HepG2 (cell line): ENCODE results near the gene CEP128. TPM values are rescaled to one million over a fixed set of nuclear protein-coding genes. Genes with fewer than 3 reads are reported as not detected.

ENCODE experiments used
- CREB1 ChIP-seq, 2 experiments: fragments of 450-650 bp in 1 of 2; IDR thresholded peaks; 2 replicates each; pipeline ENCODE4 v1.6.1; 2016 to 2017; ENCODE audit warnings: control low read depth in 1 of 2, mild to moderate bottlenecking in 1 of 2, missing compliant biosample characterization in 1 of 2, missing genetic modification characterization in 1 of 2
- DMTF1 ChIP-seq: sonication (generic); formaldehyde crosslinking; IDR thresholded peaks from 2 replicates; pipeline ENCODE4 v1.4.0; 2020; ENCODE audit warnings: mild to moderate bottlenecking, missing genetic modification reagents
- DRAP1 ChIP-seq: IDR thresholded peaks from 2 replicates; pipeline ENCODE4 v1.6.1; 2016; ENCODE audit warnings: missing genetic modification reagents, missing compliant biosample characterization
- HDAC2 ChIP-seq: sonication (generic); formaldehyde crosslinking; IDR thresholded peaks from 2 replicates; pipeline ENCODE4 v1.4.0; 2020; ENCODE audit warnings: missing genetic modification reagents
- HNRNPLL ChIP-seq: fragments of 200-400 bp; formaldehyde crosslinking; IDR thresholded peaks from 2 replicates; pipeline ENCODE4 v1.6.1; 2017; ENCODE audit warnings: mild to moderate bottlenecking, low read depth, low read length; ENCODE audit not compliant: poor library complexity, severe bottlenecking
- IRF9 ChIP-seq: sonication (generic); formaldehyde crosslinking; IDR thresholded peaks from 2 replicates; pipeline ENCODE4 v1.8.0; 2022; ENCODE audit warnings: missing genetic modification reagents, mild to moderate bottlenecking, borderline replicate concordance
- LCORL ChIP-seq, 2 experiments: fragments of 450-650 bp in 1 of 2; sonication (generic) in 1 of 2; formaldehyde crosslinking in 1 of 2; IDR thresholded peaks; 2 replicates each; pipeline versions ENCODE4 v1.5.0 to v1.6.1; 2017 to 2020; ENCODE audit warnings: antibody characterized with exemption in 1 of 2, missing genetic modification reagents in 1 of 2
- NCOA5 ChIP-seq: sonication (generic); formaldehyde crosslinking; IDR thresholded peaks from 2 replicates; pipeline ENCODE4 v1.4.0; 2020; ENCODE audit warnings: missing genetic modification reagents
- REPIN1 ChIP-seq: sonication (generic); formaldehyde crosslinking; IDR thresholded peaks from 2 replicates; pipeline ENCODE4 v1.8.0; 2022; ENCODE audit warnings: missing genetic modification reagents, low read depth, mild to moderate bottlenecking, borderline replicate concordance
- SRSF1 ChIP-seq: fragments of 200-400 bp; formaldehyde crosslinking; optimal IDR thresholded peaks from 2 replicates; pipeline ENCODE3; 2017; ENCODE audit warnings: mild to moderate bottlenecking, low read depth, low read length, moderate library complexity
- TOPORS ChIP-seq: sonication (generic); formaldehyde crosslinking; IDR thresholded peaks from 2 replicates; pipeline ENCODE4 v1.8.0; 2023; ENCODE audit warnings: mild to moderate bottlenecking, missing genetic modification reagents
- ZNF788 ChIP-seq: sonication (generic); formaldehyde crosslinking; IDR thresholded peaks from 2 replicates; pipeline ENCODE4 v1.5.0; 2020; ENCODE audit warnings: mild to moderate bottlenecking, missing genetic modification reagents, borderline replicate concordance
- ZZZ3 ChIP-seq: sonication (generic); formaldehyde crosslinking; IDR thresholded peaks from 2 replicates; pipeline ENCODE4 v1.4.0; 2020; ENCODE audit warnings: missing genetic modification reagents, mild to moderate bottlenecking, borderline replicate concordance
- polyA plus RNA-seq, 8 experiments: library from polyadenylated mRNA; depleted of rRNA in 3 of 8; stranded (reverse) in 7 of 8; unstranded in 1 of 8; fragments of >200 nt; fragmentation: Illumina TruSeq in 4 of 8; extraction: Trizol in 4 of 8; gene quantifications; 2 replicates each; pipeline versions ENCODE4 v1.2.1 to v1.2.3, GENCODE V29; 2011 to 2016; ENCODE audit warnings: low read depth in 4 of 8, missing spikeins in 1 of 8, mixed read lengths in 1 of 8; ENCODE audit not compliant: insufficient read depth in 1 of 8
- total RNA-seq, 5 experiments: library from RNA; depleted of rRNA; stranded (reverse); fragments of >200 nt; fragmentation: Illumina TruSeq; extraction: Trizol; gene quantifications; 2 replicates each; pipeline ENCODE4 v1.2.3, GENCODE V29; 2016; ENCODE audit warnings: low read depth in 1 of 5
- TF ChIP-seq, protein P1 (sequence below): IDR thresholded peaks from 2 replicates; pipeline ENCODE4 v1.6.1; 2012; ENCODE audit warnings: low read depth, low read length, improper control_type of control experiment
- TF ChIP-seq, protein P2 (sequence below): sonication (generic); formaldehyde crosslinking; IDR thresholded peaks from 2 replicates; pipeline ENCODE4 v1.5.1; 2020; ENCODE audit warnings: mild to moderate bottlenecking, missing genetic modification reagents, moderate library complexity

CEP128 gene
- total and polyA plus RNA-seq, 2 of the 13 experiments (the other 11 are each of a cell fraction or from before 2014, with no cell fraction given): 1.3 to 7.5 TPM

GRCh38 chr14:80941241-80942185, at the start of gene CEP128 (continued):
- TF ChIP-seq, protein P1, sequence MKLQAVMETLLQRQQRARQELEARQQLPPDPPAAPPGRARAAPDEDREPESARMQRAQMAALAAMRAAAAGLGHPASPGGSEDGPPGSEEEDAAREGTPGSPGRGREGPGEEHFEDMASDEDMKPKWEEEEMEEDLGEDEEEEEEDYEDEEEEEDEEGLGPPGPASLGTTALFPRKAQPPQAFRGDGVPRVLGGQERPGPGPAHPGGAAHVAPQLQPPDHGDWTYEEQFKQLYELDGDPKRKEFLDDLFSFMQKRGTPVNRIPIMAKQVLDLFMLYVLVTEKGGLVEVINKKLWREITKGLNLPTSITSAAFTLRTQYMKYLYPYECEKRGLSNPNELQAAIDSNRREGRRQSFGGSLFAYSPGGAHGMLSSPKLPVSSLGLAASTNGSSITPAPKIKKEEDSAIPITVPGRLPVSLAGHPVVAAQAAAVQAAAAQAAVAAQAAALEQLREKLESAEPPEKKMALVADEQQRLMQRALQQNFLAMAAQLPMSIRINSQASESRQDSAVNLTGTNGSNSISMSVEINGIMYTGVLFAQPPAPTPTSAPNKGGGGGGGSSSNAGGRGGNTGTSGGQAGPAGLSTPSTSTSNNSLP: peak; percentile 17; the same call in 1 of the 2 replicates
- TF ChIP-seq CREB1 (IDR thresholded peaks at IDR 0.05) (peak; percentile 42; the same call in 1 of the 2 replicates), CREB1 (CRISPR knock-in tag; IDR thresholded peaks at IDR 0.05) (peak; percentile 79), DRAP1 (0 out of 2 replicates have a peak, but pooled peaks have one; percentile 32), HNRNPLL (peak; percentile 25), NCOA5 (CRISPR knock-in tag) (no peak), DMTF1 (peak; percentile 88; the same call in 1 of the 2 replicates), TOPORS (peak; percentile 59; the same call in 1 of the 2 replicates), HDAC2 (0 out of 2 replicates have a peak, but pooled peaks have one; percentile 36), IRF9 (0 out of 2 replicates have a peak, but pooled peaks have one; percentile 19), LCORL (IDR thresholded peaks at IDR 0.05) (no peak), LCORL (CRISPR knock-in tag; IDR thresholded peaks at IDR 0.05) (0 out of 2 replicates have a peak, but pooled peaks have one; percentile 34), SRSF1 (peak; percentile 42), ZZZ3 (no peak), REPIN1 (CRISPR knock-in tag) (0 out of 2 replicates have a peak, but pooled peaks have one; percentile 29), ZNF788 (0 out of 2 replicates have a peak, but pooled peaks have one; percentile 27)
- TF ChIP-seq, protein P2, sequence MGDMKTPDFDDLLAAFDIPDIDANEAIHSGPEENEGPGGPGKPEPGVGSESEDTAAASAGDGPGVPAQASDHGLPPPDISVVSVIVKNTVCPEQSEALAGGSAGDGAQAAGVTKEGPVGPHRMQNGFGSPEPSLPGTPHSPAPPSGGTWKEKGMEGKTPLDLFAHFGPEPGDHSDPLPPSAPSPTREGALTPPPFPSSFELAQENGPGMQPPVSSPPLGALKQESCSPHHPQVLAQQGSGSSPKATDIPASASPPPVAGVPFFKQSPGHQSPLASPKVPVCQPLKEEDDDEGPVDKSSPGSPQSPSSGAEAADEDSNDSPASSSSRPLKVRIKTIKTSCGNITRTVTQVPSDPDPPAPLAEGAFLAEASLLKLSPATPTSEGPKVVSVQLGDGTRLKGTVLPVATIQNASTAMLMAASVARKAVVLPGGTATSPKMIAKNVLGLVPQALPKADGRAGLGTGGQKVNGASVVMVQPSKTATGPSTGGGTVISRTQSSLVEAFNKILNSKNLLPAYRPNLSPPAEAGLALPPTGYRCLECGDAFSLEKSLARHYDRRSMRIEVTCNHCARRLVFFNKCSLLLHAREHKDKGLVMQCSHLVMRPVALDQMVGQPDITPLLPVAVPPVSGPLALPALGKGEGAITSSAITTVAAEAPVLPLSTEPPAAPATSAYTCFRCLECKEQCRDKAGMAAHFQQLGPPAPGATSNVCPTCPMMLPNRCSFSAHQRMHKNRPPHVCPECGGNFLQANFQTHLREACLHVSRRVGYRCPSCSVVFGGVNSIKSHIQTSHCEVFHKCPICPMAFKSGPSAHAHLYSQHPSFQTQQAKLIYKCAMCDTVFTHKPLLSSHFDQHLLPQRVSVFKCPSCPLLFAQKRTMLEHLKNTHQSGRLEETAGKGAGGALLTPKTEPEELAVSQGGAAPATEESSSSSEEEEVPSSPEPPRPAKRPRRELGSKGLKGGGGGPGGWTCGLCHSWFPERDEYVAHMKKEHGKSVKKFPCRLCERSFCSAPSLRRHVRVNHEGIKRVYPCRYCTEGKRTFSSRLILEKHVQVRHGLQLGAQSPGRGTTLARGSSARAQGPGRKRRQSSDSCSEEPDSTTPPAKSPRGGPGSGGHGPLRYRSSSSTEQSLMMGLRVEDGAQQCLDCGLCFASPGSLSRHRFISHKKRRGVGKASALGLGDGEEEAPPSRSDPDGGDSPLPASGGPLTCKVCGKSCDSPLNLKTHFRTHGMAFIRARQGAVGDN (CRISPR knock-in tag): peak; percentile 52
